ENCODE measurements around the gene DCTPP1. TPM values are rescaled to one million over a fixed set of nuclear protein-coding genes. Genes with fewer than 3 reads are reported as not detected.

The DCTPP1 gene
- total and polyA plus RNA-seq, 9 of the 15 experiments (the other 6 are each of a cell fraction or from before 2014, with no cell fraction given): 45.0 to 132 (median 80.6) TPM

GRCh38 chr16:30445408-30446202 lies 15.8 kb upstream of the DCTPP1 start, which contains the start of gene SEPHS2 (continued):
- TF ChIP-seq ZNF280A (IDR thresholded peaks at IDR 0.05; ENCODE audit: low read depth, partially characterized antibody) (no peak), E2F6 (IDR thresholded peaks at IDR 0.05; ENCODE audit: borderline replicate concordance in 1 of 2, extremely low read depth in 1 of 2, insufficient read depth in 1 of 2, insufficient read length in 1 of 2, low read depth in 1 of 2, low read length in 1 of 2, poor library complexity in 1 of 2, severe bottlenecking in 1 of 2) (peak; percentile 50 to 87), ZNF449 (CRISPR knock-in tag; IDR thresholded peaks at IDR 0.05) (no peak), KLF1 (tag; IDR thresholded peaks at IDR 0.05) (no peak), SRSF1 (IDR thresholded peaks at IDR 0.05; ENCODE audit: low read depth, low read length) (no peak), THRAP3 (IDR thresholded peaks at IDR 0.05; ENCODE audit: borderline replicate concordance) (no peak), NRF1 (conservative IDR thresholded peaks at IDR 0.05 in 1 of 2, IDR thresholded peaks at IDR 0.05 in 1 of 2) (peak; percentile 16 to 34; a peak in 3 of 4 replicates), THAP7 (CRISPR knock-in tag; IDR thresholded peaks at IDR 0.05) (no peak), SMARCC2 (IDR thresholded peaks at IDR 0.05; ENCODE audit: low read depth) (no peak), SP1 (CRISPR knock-in tag; IDR thresholded peaks at IDR 0.05) (peak; percentile 67; the same call in 1 of the 2 replicates), RBM17 (IDR thresholded peaks at IDR 0.05; ENCODE audit: borderline replicate concordance, low read depth, low read length) (no peak), E4F1 (CRISPR knock-in tag; IDR thresholded peaks at IDR 0.05; ENCODE audit: borderline replicate concordance) (0 out of 2 replicates have a peak, but pooled peaks have one; percentile 24), TSHZ1 (CRISPR knock-in tag; IDR thresholded peaks at IDR 0.05) (no peak)

All from K562 (cell line).